Lung (tissue), 12 donors: ENCODE data around the gene PCDHGC5. TPM values are rescaled to one million over a fixed set of nuclear protein-coding genes. Genes with fewer than 3 reads are reported as not detected.

Source experiments
- ATAC-seq: fragments of 200-7000 bp; cut with Tn5 transposase; one replicate; pipeline ENCODE4 v1.9.1; 2020; ENCODE audit warnings: moderate number of reproducible peaks; ENCODE audit not compliant: insufficient read depth, low FRiP score
- DNase-seq, 3 donors: peaks; one replicate each; pipeline ENCODE4 v3.0.0-alpha.2; 2013 to 2017
- H3K27ac ChIP-seq, 2 donors: one replicate each; pipeline ENCODE4 v1.5.1; 2013; ENCODE audit warnings: mild to moderate bottlenecking in 2 of 2, moderate library complexity in 2 of 2, control low read depth in 1 of 2, inconsistent platforms in 1 of 2, low read depth in 1 of 2, low read length in 1 of 2
- H3K27me3 ChIP-seq, 3 donors: one replicate each; pipeline ENCODE4 v1.5.1; 2013; ENCODE audit warnings: low read length in 2 of 3; ENCODE audit not compliant: control insufficient read depth in 3 of 3, insufficient read depth in 3 of 3
- H3K36me3 ChIP-seq, 4 donors: one replicate each; pipeline ENCODE4 v1.5.1; 2013; ENCODE audit warnings: low read length in 4 of 4, mild to moderate bottlenecking in 1 of 4, moderate library complexity in 1 of 4; ENCODE audit not compliant: control insufficient read depth in 4 of 4, insufficient read depth in 4 of 4
- H3K4me1 ChIP-seq, 5 donors: one replicate each; pipeline ENCODE4 v1.5.1; 2013; ENCODE audit warnings: low read length in 5 of 5, mild to moderate bottlenecking in 2 of 5, moderate library complexity in 1 of 5; ENCODE audit not compliant: control insufficient read depth in 5 of 5, insufficient read depth in 5 of 5
- H3K4me3 ChIP-seq: one replicate; pipeline ENCODE4 v1.5.1; 2013; ENCODE audit warnings: mild to moderate bottlenecking, control low read depth, moderate library complexity
- H3K9ac ChIP-seq, 2 donors: one replicate each; pipeline ENCODE4 v1.5.1; 2013; ENCODE audit warnings: low read length in 2 of 2, control low read depth in 1 of 2; ENCODE audit not compliant: insufficient read depth in 1 of 2
- H3K9me3 ChIP-seq, 4 donors: one replicate each; pipeline ENCODE4 v1.5.1; 2013; ENCODE audit warnings: low read length in 3 of 4, mild to moderate bottlenecking in 1 of 4, moderate library complexity in 1 of 4; ENCODE audit not compliant: control insufficient read depth in 4 of 4, insufficient read depth in 3 of 4
- CTCF ChIP-seq: IDR thresholded peaks from 2 replicates; pipeline ENCODE4 v1.5.1; 2012; ENCODE audit warnings: mild to moderate bottlenecking; ENCODE audit errors: control extremely low read depth, extremely low read depth
- WGBS, 2 donors: extraction: QIAGEN DNeasy Blood & Tissue Kit; methylation state at CpG; one replicate each; pipeline ENCODE4 v1.1.7; 2013; 5-methylcytosine and 5-hydroxymethylcytosine counted together
- polyA plus RNA-seq, 2 donors: library from polyadenylated mRNA; stranded (reverse); fragments of 200-250 nt; gene quantifications; one replicate each; pipeline ENCODE4 v1.2.1, GENCODE V29; 2013
- total RNA-seq, 2 donors: library from RNA; depleted of rRNA in 1 of 2; stranded (reverse); fragments of >200 nt in 1 of 2; gene quantifications; one replicate each; pipeline ENCODE4 v1.2.1, GENCODE V29; 2014 to 2021
- donor health status: control.
- donor health status: control.
- donor health status: Bipolar disorder and iron deficiency.
- donor health status: healthy.
- donor health status: DM: yes; HTN: yes; CAD: no.

PCDHGC5 gene
- total and polyA plus RNA-seq, 4 donors = 0.14 to 5.1 (median 1.5) TPM

DNA sequence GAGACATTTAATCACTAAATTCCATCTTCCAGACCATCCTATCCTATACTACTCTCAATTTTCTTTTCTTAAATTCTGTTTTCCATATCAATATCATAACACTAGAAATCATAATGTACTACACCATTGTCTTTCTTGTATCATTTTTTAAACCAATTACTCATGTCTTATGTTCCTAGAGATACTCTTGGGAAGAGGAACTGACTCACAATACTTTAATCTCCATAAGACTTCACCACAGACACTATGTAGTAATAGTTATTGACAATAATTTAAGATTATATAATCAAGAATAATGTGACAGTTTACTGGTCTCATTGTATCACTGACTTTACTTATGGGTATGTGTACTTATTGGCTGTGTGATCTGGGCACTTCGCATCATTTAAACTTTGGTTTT, 43.8 kb downstream of the PCDHGC5 start:
- DNase-seq = no peak
- Histone ChIP-seq H3K27ac (no peak overlapping the region), H3K9me3 (no peaks in the 10 kb centered on the region), H3K9ac (no peak overlapping the region), H3K4me1 (peaks cover 0 to 36% (median 17%) of the 10 kb centered on the region in 5 donors), H3K27me3 (no peaks in the 10 kb centered on the region), H3K4me3 (no peak overlapping the region), H3K36me3 (peaks cover 0 to 22% (median 6%) of the 10 kb centered on the region in 4 donors)
- 97% methylated on average over 1 of the region's 1 CpG for WGBS, 2 donors
- TF ChIP-seq CTCF = no peak
- no peak for ATAC-seq

DNA sequence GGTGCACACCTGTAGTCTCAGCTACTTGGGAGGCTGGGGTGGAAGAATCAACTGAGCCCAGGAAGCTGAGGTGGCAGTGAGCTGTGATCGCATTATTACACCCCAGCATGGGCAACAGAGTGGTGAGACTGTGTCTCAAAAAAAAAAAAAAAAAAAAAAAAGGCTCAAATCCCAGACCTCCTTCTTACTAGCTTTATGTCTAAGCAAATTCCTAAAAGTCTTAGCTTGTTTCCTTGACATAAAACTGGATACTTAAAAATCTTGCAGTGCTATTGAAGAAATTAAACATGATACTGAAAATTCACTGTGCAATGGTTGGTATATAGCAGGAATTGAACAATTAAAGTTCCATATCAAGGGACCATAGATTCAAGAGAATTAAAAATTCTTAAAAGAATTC, 45.0 kb downstream of the PCDHGC5 start:
- DNase-seq (no peak), ATAC-seq (no peak)
- no peak overlapping the region for H3K27ac ChIP-seq
- H3K9me3 ChIP-seq = no peaks in the 10 kb centered on the region
- H3K36me3 ChIP-seq = peaks cover 0 to 15% (median 6%) of the 10 kb centered on the region in 4 donors
- 97 to 100% methylated on average over 1 of the region's 1 CpG for WGBS, 2 donors
- H3K4me3 ChIP-seq = no peak overlapping the region
- peaks cover 0 to 25% (median 13%) of the 10 kb centered on the region in 5 donors for H3K4me1 ChIP-seq
- TF ChIP-seq CTCF = no peak
- no peaks in the 10 kb centered on the region for H3K27me3 ChIP-seq
- H3K9ac ChIP-seq = no peak overlapping the region

DNA sequence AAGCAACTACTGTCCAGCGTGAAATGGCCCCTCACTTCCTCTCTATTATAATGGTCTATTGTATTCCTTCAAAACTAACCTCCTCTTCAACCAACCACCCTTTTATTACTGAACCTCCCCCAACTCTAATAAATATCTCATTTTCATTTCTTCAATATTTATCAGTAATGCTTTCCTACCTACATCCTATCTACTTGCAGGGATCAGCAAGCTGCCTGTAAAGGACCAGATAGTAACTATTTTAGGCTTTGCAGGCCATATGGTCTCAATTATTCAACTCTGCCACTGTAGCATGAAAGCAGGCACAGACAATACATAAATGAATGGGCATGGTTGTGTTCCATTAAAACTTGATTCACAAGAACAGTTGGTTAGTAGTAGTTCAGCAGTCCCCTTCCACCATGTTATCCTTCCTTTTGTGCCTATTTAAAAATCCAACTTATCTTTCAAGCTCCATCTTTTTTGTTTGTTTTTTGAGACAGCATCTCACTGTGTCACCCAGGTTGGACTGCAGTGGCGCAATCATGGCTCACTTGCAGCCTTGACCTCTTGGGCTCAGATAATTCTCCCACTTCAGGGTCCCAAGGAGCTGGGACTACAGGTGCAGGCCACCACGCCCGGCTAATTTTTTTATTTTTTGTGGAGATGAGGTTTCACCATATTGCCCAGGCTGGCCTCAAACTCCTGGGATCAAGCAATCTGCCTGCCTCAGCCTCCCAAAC, 45.8 kb downstream of the PCDHGC5 start:
- DNase-seq (no peak), ATAC-seq (no peak)
- no peak for TF ChIP-seq CTCF
- 95% methylated on average over 4 of the region's 4 CpGs for WGBS, 2 donors
- H3K4me1 ChIP-seq = peaks cover 0 to 17% (median 9%) of the 10 kb centered on the region in 5 donors
- H3K9ac ChIP-seq = no peak overlapping the region
- peaks cover 0 to 8% (median 6%) of the 10 kb centered on the region in 4 donors for H3K36me3 ChIP-seq
- no peak overlapping the region for H3K27ac ChIP-seq
- no peaks in the 10 kb centered on the region for H3K27me3 ChIP-seq
- H3K4me3 ChIP-seq = no peak overlapping the region
- H3K9me3 ChIP-seq = no peaks in the 10 kb centered on the region

Other genes with a start within 250 kb of the PCDHGC5 start
- gene PCDHB15, start 243.7 kb upstream of the PCDHGC5 start, total RNA-seq = 1 to 10 TPM; 3.2 to 8.0 TPM
- gene PCDHB15, start 243.7 kb upstream of the PCDHGC5 start, polyA plus RNA-seq = 1 to 10 TPM; 1.4 to 1.8 TPM
- gene SLC25A2, start 185.0 kb upstream of the PCDHGC5 start, total RNA-seq = under 1 TPM; 0.17 to 0.83 TPM
- gene SLC25A2, start 185.0 kb upstream of the PCDHGC5 start, polyA plus RNA-seq = under 1 TPM; 0.05 to 0.22 TPM
- 10 to 100 TPM; 51.4 to 97.1 TPM for gene TAF7, start 168.3 kb upstream of the PCDHGC5 start, total RNA-seq
- 10 to 100 TPM; 29.9 to 76.2 TPM for gene TAF7, start 168.3 kb upstream of the PCDHGC5 start, polyA plus RNA-seq
- gene PCDHGA1, start 158.6 kb upstream of the PCDHGC5 start, total RNA-seq = under 1 TPM; 0.57 to 0.71 TPM
- gene PCDHGA1, start 158.6 kb upstream of the PCDHGC5 start, polyA plus RNA-seq = under 1 TPM; 0.15 to 0.16 TPM
- gene PCDHGA2, start 150.3 kb upstream of the PCDHGC5 start, total RNA-seq = 1 to 10 TPM; 5.5 to 7.7 TPM
- gene PCDHGA2, start 150.3 kb upstream of the PCDHGC5 start, polyA plus RNA-seq = 1 to 10 TPM in 1 of 2 donors, under 1 TPM in 1; 0.39 to 1.1 TPM
- gene PCDHGA3, start 145.3 kb upstream of the PCDHGC5 start, total RNA-seq = 1 to 10 TPM; 2.1 to 5.1 TPM
- gene PCDHGA3, start 145.3 kb upstream of the PCDHGC5 start, polyA plus RNA-seq = under 1 TPM; 0.26 to 0.45 TPM
- 1 to 10 TPM; 2.4 to 8.4 TPM for gene PCDHGB1, start 139.0 kb upstream of the PCDHGC5 start, total RNA-seq
- gene PCDHGB1, start 139.0 kb upstream of the PCDHGC5 start, polyA plus RNA-seq = under 1 TPM; 0.17 to 0.20 TPM
- 1 to 10 TPM; 4.6 to 7.0 TPM for gene PCDHGA4, start 134.1 kb upstream of the PCDHGC5 start, total RNA-seq
- under 1 TPM; 0.35 to 0.48 TPM for gene PCDHGA4, start 134.1 kb upstream of the PCDHGC5 start, polyA plus RNA-seq
- gene PCDHGB2, start 129.1 kb upstream of the PCDHGC5 start, total RNA-seq = 10 to 100 TPM in 1 of 2 donors, 1 to 10 TPM in 1; 4.6 to 10.1 TPM
- under 1 TPM; 0.28 to 0.48 TPM for gene PCDHGB2, start 129.1 kb upstream of the PCDHGC5 start, polyA plus RNA-seq
- 1 to 10 TPM; 2.9 to 9.3 TPM for gene PCDHGA5, start 124.9 kb upstream of the PCDHGC5 start, total RNA-seq
- gene PCDHGA5, start 124.9 kb upstream of the PCDHGC5 start, polyA plus RNA-seq = under 1 TPM; 0.31 to 0.32 TPM
- 1 to 10 TPM; 3.2 to 7.9 TPM for gene PCDHGB3, start 118.8 kb upstream of the PCDHGC5 start, total RNA-seq
- under 1 TPM; 0.18 to 0.24 TPM for gene PCDHGB3, start 118.8 kb upstream of the PCDHGC5 start, polyA plus RNA-seq
- 1 to 10 TPM; 4.9 to 8.5 TPM for gene PCDHGA6, start 115.2 kb upstream of the PCDHGC5 start, total RNA-seq
- under 1 TPM; 0.59 to 0.96 TPM for gene PCDHGA6, start 115.2 kb upstream of the PCDHGC5 start, polyA plus RNA-seq
- gene PCDHGA7, start 106.3 kb upstream of the PCDHGC5 start, total RNA-seq = 1 to 10 TPM; 2.9 to 6.3 TPM
- gene PCDHGA7, start 106.3 kb upstream of the PCDHGC5 start, polyA plus RNA-seq = under 1 TPM; 0.23 to 0.30 TPM
- 10 to 100 TPM in 1 of 2 donors, 1 to 10 TPM in 1; 6.9 to 12.1 TPM for gene PCDHGB4, start 101.4 kb upstream of the PCDHGC5 start, total RNA-seq
- gene PCDHGB4, start 101.4 kb upstream of the PCDHGC5 start, polyA plus RNA-seq = 1 to 10 TPM in 1 of 2 donors, under 1 TPM in 1; 0.31 to 1.0 TPM
- gene PCDHGA8, start 96.4 kb upstream of the PCDHGC5 start, total RNA-seq = 1 to 10 TPM; 1.9 to 7.3 TPM
- under 1 TPM; 0.06 to 0.18 TPM for gene PCDHGA8, start 96.4 kb upstream of the PCDHGC5 start, polyA plus RNA-seq
- 10 to 100 TPM in 1 of 2 donors, 1 to 10 TPM in 1; 10.0 to 14.3 TPM for gene PCDHGB5, start 91.1 kb upstream of the PCDHGC5 start, total RNA-seq
- gene PCDHGB5, start 91.1 kb upstream of the PCDHGC5 start, polyA plus RNA-seq = 1 to 10 TPM; 1.2 to 2.5 TPM
- 10 to 100 TPM in 1 of 2 donors, 1 to 10 TPM in 1; 4.8 to 13.8 TPM for gene PCDHGA9, start 86.3 kb upstream of the PCDHGC5 start, total RNA-seq
- under 1 TPM; 0.59 to 0.90 TPM for gene PCDHGA9, start 86.3 kb upstream of the PCDHGC5 start, polyA plus RNA-seq
- 10 to 100 TPM in 1 of 2 donors, 1 to 10 TPM in 1; 6.1 to 11.6 TPM for gene PCDHGB6, start 81.1 kb upstream of the PCDHGC5 start, total RNA-seq
- 1 to 10 TPM; 1.1 to 2.2 TPM for gene PCDHGB6, start 81.1 kb upstream of the PCDHGC5 start, polyA plus RNA-seq
- gene PCDHGA10, start 76.1 kb upstream of the PCDHGC5 start, total RNA-seq = 10 to 100 TPM in 1 of 2 donors, 1 to 10 TPM in 1; 5.7 to 12.9 TPM
- gene PCDHGA10, start 76.1 kb upstream of the PCDHGC5 start, polyA plus RNA-seq = under 1 TPM; 0.89 to 0.96 TPM
- 10 to 100 TPM; 16.6 to 18.1 TPM for gene PCDHGB7, start 71.4 kb upstream of the PCDHGC5 start, total RNA-seq
- gene PCDHGB7, start 71.4 kb upstream of the PCDHGC5 start, polyA plus RNA-seq = 1 to 10 TPM; 1.6 to 4.7 TPM
- gene PCDHGA11, start 68.0 kb upstream of the PCDHGC5 start, total RNA-seq = 10 to 100 TPM in 1 of 2 donors, 1 to 10 TPM in 1; 3.8 to 11.1 TPM
- gene PCDHGA11, start 68.0 kb upstream of the PCDHGC5 start, polyA plus RNA-seq = under 1 TPM; 0.65 to 0.81 TPM
- 1 to 10 TPM; 5.6 to 7.9 TPM for gene PCDHGA12, start 58.6 kb upstream of the PCDHGC5 start, total RNA-seq
- gene PCDHGA12, start 58.6 kb upstream of the PCDHGC5 start, polyA plus RNA-seq = 1 to 10 TPM; 1.2 to 1.6 TPM
- 100 to 1,000 TPM in 1 of 2 donors, 10 to 100 TPM in 1; 63.9 to 116 TPM for gene PCDHGC3, start 13.1 kb upstream of the PCDHGC5 start, total RNA-seq
- gene PCDHGC3, start 13.1 kb upstream of the PCDHGC5 start, polyA plus RNA-seq = 10 to 100 TPM; 44.8 to 73.4 TPM
- 1 to 10 TPM; 3.1 to 8.7 TPM for gene PCDHGC4, start 4.1 kb upstream of the PCDHGC5 start, total RNA-seq
- under 1 TPM; 0.08 to 0.24 TPM for gene PCDHGC4, start 4.1 kb upstream of the PCDHGC5 start, polyA plus RNA-seq
- 100 to 1,000 TPM in 1 of 2 donors, 10 to 100 TPM in 1; 41.7 to 151 TPM for gene DIAPH1, start 129.9 kb downstream of the PCDHGC5 start, total RNA-seq
- 10 to 100 TPM; 54.0 to 74.8 TPM for gene DIAPH1, start 129.9 kb downstream of the PCDHGC5 start, polyA plus RNA-seq
- gene HDAC3, start 147.8 kb downstream of the PCDHGC5 start, total RNA-seq = 10 to 100 TPM; 52.3 to 62.5 TPM
- gene HDAC3, start 147.8 kb downstream of the PCDHGC5 start, polyA plus RNA-seq = 10 to 100 TPM; 35.1 to 41.2 TPM
- 1 to 10 TPM; 1.2 to 6.5 TPM for gene RELL2, start 147.9 kb downstream of the PCDHGC5 start, total RNA-seq
- gene RELL2, start 147.9 kb downstream of the PCDHGC5 start, polyA plus RNA-seq = 1 to 10 TPM; 5.9 to 6.9 TPM
- 10 to 100 TPM; 20.3 to 23.2 TPM for gene FCHSD1, start 162.3 kb downstream of the PCDHGC5 start, total RNA-seq
- 10 to 100 TPM; 12.2 to 15.0 TPM for gene FCHSD1, start 162.3 kb downstream of the PCDHGC5 start, polyA plus RNA-seq
- 10 to 100 TPM; 20.5 to 26.6 TPM for gene ARAP3, start 193.1 kb downstream of the PCDHGC5 start, total RNA-seq
- 10 to 100 TPM; 15.7 to 19.0 TPM for gene ARAP3, start 193.1 kb downstream of the PCDHGC5 start, polyA plus RNA-seq